Measurements from ENCODE around the gene HOMER1. TPM values are rescaled to one million over a fixed set of nuclear protein-coding genes. Genes with fewer than 3 reads are reported as not detected.

HOMER1 gene
- total RNA-seq, 4 donors from 2014 or later: 26.1 to 42.9 (median 37.9) TPM

DNA sequence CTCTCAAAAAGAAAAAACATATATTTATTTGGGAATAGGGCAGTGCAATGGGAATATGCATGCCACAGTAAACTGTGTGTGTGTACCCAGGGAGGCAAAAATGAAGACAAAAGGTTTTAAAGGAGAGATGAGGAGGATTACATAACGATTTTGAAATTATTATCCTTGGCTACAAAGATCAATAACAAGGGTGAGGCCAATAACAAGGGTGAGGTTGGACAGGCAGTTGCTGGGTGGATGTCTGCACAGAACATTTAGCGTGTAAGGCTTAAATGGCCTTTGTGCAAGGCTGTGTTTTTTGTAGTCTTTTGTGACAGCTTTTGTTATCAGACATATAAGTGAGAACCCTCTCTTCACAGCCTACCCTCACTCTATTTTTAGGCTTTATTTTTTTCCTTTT, 164.1 kb downstream of the HOMER1 start:
- no peaks in the 10 kb centered on the region for H3K36me3 ChIP-seq
- intact Hi-C loops (cut with DNase I): no loop called here
- no peak for TF ChIP-seq POLR2A (IDR thresholded peaks at IDR 0.05)
- TF ChIP-seq, protein P1, sequence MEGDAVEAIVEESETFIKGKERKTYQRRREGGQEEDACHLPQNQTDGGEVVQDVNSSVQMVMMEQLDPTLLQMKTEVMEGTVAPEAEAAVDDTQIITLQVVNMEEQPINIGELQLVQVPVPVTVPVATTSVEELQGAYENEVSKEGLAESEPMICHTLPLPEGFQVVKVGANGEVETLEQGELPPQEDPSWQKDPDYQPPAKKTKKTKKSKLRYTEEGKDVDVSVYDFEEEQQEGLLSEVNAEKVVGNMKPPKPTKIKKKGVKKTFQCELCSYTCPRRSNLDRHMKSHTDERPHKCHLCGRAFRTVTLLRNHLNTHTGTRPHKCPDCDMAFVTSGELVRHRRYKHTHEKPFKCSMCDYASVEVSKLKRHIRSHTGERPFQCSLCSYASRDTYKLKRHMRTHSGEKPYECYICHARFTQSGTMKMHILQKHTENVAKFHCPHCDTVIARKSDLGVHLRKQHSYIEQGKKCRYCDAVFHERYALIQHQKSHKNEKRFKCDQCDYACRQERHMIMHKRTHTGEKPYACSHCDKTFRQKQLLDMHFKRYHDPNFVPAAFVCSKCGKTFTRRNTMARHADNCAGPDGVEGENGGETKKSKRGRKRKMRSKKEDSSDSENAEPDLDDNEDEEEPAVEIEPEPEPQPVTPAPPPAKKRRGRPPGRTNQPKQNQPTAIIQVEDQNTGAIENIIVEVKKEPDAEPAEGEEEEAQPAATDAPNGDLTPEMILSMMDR (IDR thresholded peaks at IDR 0.05): no peak
- no peak overlapping the region for H3K27ac ChIP-seq
- 79 to 91% methylated on average over 2 of the region's 2 CpGs for WGBS, 2 donors
- H3K27me3 ChIP-seq: no peaks in the 10 kb centered on the region
- H3K4me1 ChIP-seq: no peaks in the 10 kb centered on the region
- H3K4me3 ChIP-seq (replicated peaks in 1 of 3): no peak overlapping the region
- no peaks in the 10 kb centered on the region for H3K9me3 ChIP-seq
- DNase-seq: no peak

DNA sequence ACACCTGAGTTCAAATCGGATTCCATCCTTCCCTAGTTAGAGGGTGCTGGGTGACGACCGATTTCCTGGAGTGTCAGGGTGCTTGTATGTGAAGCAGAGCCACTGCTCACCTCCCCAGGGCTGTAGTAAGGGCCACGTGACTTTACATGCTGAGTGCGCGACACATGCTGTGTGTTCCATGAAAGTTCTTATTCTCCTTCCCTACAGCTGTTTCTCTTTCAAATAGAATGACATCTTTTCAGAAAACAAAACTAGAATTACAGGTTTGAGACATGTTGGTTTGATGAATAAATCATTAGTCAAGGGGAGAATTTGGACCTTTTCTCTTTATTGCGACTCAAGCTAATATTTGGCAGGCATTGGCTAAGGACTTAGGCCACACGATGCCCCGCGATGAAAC, 164.9 kb downstream of the HOMER1 start:
- DNase-seq: no peak
- intact Hi-C loops (cut with DNase I): no loop called here
- WGBS, 2 donors: 86 to 90% methylated on average over 10 of the region's 10 CpGs

DNA sequence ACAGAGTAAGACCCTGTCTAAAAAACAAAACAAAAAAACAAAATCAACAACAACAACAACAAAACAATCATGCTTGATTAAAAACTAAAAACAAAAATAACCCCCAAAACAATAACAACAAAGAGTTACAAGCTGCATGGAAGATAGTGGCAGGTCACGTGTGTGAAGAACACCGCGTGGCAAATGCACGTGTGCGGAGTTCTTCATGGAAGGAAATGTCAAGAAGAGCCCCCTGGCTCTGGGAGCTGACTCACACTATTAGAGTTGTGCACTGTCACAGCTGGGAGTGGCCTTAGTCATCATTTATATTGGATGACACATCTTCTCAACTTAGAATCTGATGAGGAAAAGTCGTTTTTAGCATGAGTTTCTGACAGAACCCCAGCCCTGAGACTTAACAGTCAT, 167.5 kb downstream of the HOMER1 start:
- Histone ChIP-seq H3K27me3 (no peaks in the 10 kb centered on the region), H3K36me3 (no peaks in the 10 kb centered on the region), H3K9me3 (no peaks in the 10 kb centered on the region), H3K27ac (no peak overlapping the region), H3K4me1 (no peaks in the 10 kb centered on the region), H3K4me3 (replicated peaks in 1 of 3) (no peak overlapping the region)
- 91 to 92% methylated on average over 6 of the region's 6 CpGs for WGBS, 2 donors
- TF ChIP-seq, protein P1 (IDR thresholded peaks at IDR 0.05): no peak
- TF ChIP-seq POLR2A (IDR thresholded peaks at IDR 0.05): no peak
- intact Hi-C loops (cut with DNase I): no loop called here
- no peak for DNase-seq

More for the DNA sequence above, 164.9 kb downstream of the HOMER1 start:
- no peaks in the 10 kb centered on the region for H3K4me1 ChIP-seq
- H3K9me3 ChIP-seq: no peaks in the 10 kb centered on the region
- H3K27ac ChIP-seq: no peak overlapping the region
- H3K4me3 ChIP-seq (replicated peaks in 1 of 3): no peak overlapping the region
- H3K27me3 ChIP-seq: no peaks in the 10 kb centered on the region
- no peaks in the 10 kb centered on the region for H3K36me3 ChIP-seq
- no peak for TF ChIP-seq POLR2A (IDR thresholded peaks at IDR 0.05)
- TF ChIP-seq, protein P1 (IDR thresholded peaks at IDR 0.05): no peak

DNA sequence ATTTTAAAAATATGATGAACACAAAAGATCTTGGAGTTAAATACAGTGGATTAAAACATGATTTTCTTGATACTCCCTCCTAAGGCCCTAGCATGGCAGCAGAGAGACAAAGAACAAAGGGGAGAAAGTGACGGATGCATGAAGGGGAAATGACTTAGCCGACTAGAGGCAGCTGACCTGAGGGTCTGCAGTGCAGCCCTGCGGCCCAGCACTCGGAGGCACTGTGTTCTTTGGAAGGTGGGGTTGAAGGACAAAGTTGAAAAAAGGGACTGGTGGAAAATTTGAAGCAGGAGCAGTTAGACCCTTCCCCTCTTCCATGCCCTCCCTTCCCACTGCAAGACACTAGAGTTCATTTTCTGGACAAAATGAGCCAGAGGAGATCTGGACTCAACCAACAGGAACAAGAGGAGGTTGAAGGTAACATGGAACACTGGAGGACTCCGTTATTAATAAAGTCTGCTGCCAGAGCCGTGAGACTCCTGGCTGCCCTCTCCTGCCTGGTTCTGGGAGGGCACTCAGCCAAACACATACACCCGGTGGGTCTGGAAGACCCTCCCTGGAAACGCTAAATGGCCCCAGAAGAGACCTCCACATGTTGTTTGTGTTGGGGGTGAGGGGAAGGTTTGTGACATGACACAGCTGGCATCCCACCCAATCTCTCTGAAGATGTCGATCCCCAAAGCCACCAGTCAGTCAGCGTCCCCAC, 179.9 kb downstream of the HOMER1 start:
- no peaks in the 10 kb centered on the region for H3K27me3 ChIP-seq
- H3K4me1 ChIP-seq: no peaks in the 10 kb centered on the region
- DNase-seq: no peak
- H3K4me3 ChIP-seq (replicated peaks in 1 of 3): no peak overlapping the region
- no peak for TF ChIP-seq POLR2A (IDR thresholded peaks at IDR 0.05)
- TF ChIP-seq, protein P1 (IDR thresholded peaks at IDR 0.05): no peak
- intact Hi-C loops (cut with DNase I): no loop called here
- H3K27ac ChIP-seq: no peak overlapping the region
- 77 to 87% methylated on average over 10 of the region's 10 CpGs for WGBS, 2 donors
- H3K36me3 ChIP-seq: no peaks in the 10 kb centered on the region
- no peaks in the 10 kb centered on the region for H3K9me3 ChIP-seq

DNA sequence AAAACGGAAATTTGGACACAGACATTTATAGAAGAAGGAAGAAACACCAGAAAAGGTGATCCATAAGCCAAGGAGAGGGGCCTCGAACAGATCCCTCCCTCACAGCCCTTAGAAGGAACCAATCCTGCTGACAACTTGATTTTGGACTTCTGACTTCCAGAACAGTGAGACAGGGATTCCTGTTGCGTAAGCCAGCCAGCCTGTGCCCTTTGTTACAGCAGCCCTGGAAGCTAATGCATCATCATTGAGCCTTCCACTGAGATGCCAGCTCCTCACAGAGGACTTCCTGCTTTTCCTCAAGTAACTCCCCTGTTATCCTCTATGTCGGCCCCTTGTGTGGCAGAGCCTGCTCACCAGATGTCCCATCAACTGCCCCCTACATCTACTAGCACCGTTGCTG, 183.9 kb downstream of the HOMER1 start:
- H3K36me3 ChIP-seq: no peaks in the 10 kb centered on the region
- intact Hi-C loops (cut with DNase I): no loop called here
- no peak for TF ChIP-seq POLR2A (IDR thresholded peaks at IDR 0.05)
- TF ChIP-seq, protein P1 (IDR thresholded peaks at IDR 0.05): no peak
- no peak overlapping the region for H3K27ac ChIP-seq
- DNase-seq: no peak
- WGBS, 2 donors: 84 to 91% methylated on average over 5 of the region's 5 CpGs
- H3K4me1 ChIP-seq: no peaks in the 10 kb centered on the region
- H3K27me3 ChIP-seq: no peaks in the 10 kb centered on the region
- H3K4me3 ChIP-seq (replicated peaks in 1 of 3): no peak overlapping the region
- H3K9me3 ChIP-seq: no peaks in the 10 kb centered on the region
